ENCODE measurements around the gene GLOD4.
A peak's percentile ranks its signal among the peaks of the same experiment; 100 is the strongest.
"Not testable (repeated sequence)": the region's sequence is repeated elsewhere in the genome, so short reads cannot be mapped to it uniquely, and the experiment has no call there.

GLOD4 gene

DNA sequence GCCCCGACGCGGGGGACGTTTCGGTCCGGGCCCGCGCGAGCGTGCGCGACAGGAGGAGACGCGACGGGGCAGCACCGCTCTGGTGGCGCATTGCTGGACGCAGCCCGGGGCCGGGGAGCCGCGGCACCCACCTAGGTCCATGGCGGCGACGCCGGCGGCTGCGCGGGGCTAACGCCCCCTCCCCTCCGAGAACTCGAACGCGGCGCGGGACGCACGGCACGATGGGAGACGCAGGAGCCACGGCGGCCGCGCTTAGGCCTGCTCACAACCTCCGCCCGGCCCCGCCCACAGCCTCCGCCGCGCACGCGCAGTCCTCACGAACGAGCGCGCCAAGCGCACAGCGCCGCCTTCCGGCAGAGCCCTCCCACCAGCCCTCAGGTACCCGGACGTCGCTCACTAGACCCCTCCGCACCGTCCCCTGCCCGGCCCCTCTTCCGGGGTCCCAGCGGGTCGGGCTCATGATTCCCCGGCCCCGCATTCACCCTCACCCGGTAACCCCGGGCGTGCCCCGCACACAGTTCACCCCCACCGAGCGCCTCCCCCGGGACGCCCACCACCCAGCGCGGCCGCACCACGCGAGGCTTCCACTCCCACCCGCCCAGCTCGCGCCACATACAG, 30.0 kb downstream of the GLOD4 start, which contains the start of gene GEMIN4:
Gene GEMIN4, minus strand, starts transcription at position 263 of the 618 bp plus-strand sequence. Its CDS starts 122 bp downstream, at position 141.
- H3K4me3 ChIP-seq (ENCODE audit: low read depth, low read length), result peak within 1 kb of the TSS; percentile 93
- TF ChIP-seq, protein P1, sequence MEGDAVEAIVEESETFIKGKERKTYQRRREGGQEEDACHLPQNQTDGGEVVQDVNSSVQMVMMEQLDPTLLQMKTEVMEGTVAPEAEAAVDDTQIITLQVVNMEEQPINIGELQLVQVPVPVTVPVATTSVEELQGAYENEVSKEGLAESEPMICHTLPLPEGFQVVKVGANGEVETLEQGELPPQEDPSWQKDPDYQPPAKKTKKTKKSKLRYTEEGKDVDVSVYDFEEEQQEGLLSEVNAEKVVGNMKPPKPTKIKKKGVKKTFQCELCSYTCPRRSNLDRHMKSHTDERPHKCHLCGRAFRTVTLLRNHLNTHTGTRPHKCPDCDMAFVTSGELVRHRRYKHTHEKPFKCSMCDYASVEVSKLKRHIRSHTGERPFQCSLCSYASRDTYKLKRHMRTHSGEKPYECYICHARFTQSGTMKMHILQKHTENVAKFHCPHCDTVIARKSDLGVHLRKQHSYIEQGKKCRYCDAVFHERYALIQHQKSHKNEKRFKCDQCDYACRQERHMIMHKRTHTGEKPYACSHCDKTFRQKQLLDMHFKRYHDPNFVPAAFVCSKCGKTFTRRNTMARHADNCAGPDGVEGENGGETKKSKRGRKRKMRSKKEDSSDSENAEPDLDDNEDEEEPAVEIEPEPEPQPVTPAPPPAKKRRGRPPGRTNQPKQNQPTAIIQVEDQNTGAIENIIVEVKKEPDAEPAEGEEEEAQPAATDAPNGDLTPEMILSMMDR (IDR thresholded peaks at IDR 0.05; ENCODE audit: borderline replicate concordance, insufficient read depth, low read depth, low read length), result peak; percentile 99

DNA sequence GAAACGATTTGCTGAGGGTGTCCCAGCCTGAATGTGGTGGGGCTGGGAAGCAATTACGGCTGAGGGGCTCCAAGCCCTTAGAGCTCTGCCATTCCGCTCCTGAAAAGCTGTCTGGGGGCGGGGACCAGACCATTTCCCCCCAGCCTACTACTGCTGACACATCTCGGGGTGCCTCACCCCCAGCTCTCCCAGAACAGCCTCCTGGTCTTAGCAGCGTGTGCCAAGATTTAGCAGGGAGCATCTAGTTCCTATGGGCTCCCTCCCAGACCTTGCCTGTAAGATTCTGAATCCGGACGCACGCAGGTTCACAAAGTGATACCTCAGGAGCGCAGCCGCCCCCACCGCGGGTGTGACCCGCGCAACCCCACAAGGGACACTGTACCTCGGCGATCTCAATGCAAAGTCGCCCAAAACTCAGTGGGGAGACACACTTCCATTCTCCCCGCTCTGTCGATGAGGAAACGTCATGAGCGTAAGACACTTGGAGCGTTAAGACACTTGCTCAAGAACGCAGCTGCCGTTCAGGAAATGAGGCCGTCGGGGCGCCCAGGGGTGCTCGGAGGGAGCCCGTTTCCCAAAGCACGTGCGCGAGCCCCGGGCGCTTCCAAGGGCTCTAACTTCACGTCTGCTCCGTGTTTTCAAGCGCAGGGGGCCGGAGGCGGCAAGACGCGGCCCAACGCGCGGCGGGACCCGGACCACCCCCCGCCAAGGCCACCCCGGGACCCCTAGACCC, 30.6 kb downstream of the GLOD4 start:
- TF ChIP-seq, protein P1 (IDR thresholded peaks at IDR 0.05; ENCODE audit: borderline replicate concordance, insufficient read depth, low read depth, low read length), result no peak
- H3K4me3 ChIP-seq (ENCODE audit: low read depth, low read length), result peak overlapping the region; percentile 93

DNA sequence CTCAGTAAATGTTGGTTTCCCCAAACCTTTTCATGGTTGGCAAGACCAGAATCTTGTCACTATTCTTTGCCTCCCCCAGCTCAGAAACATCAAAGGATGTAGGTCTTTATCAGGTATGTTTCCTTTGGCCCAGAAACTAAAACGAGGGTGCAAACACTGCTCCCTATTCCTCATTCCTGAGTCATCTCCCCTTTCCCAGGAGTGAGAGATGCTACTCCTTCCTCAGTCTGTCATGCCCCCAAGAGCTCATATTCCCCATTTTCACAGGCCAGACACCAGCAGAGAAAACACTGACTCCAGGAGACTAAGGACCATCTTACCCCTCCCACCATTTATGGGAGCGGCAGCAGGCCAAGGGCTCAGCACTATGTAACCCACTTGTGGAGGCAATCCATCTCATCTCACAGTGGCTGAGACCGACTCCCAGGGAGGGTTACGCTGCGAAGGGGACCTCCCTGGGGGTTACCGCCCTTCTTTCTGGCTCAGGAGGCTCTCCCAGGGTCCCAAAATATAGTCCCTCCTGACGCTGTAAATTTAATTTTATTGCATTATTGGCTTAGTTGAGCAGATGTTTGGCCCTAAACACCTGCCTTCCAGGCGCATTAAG, 31.5 kb downstream of the GLOD4 start:
- TF ChIP-seq, protein P1 (IDR thresholded peaks at IDR 0.05; ENCODE audit: borderline replicate concordance, insufficient read depth, low read depth, low read length), result no peak
- H3K4me3 ChIP-seq (ENCODE audit: low read depth, low read length), result peak overlapping the region; percentile 93

DNA sequence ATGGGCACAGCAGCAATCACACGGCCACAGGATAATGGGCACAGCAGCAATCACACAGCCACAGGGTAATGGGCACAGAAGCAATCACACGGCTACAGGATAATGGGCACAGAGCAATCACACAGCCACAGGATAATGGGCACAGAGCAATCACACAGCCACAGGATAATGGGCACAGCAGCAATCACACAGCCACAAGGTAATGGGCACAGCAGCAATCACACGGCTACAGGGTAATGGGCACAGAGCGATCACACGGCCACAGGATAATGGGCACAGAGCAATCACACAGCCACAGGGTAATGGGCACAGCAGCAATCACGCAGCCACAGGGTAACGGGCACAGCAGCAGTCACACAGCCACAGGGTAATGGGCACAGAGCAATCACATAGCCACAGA, 32.7 kb downstream of the GLOD4 start:
- not testable (repeated sequence) for H3K4me3 ChIP-seq (ENCODE audit: low read depth, low read length)

DNA sequence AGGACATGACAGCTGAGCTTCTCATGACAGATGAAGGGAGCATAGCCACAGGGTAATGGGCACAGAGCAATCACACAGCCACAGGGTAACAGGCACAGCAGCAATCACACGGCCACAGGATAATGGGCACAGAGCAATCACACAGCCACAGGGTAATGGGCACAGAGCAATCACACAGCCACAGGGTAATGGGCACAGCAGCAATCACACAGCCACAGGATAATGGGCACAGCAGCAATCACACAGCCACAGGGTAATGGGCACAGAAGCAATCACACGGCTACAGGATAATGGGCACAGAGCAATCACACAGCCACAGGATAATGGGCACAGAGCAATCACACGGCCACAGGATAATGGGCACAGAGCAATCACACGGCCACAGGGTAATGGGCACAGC, 33.5 kb downstream of the GLOD4 start:
- not testable (repeated sequence) for H3K4me3 ChIP-seq (ENCODE audit: low read depth, low read length)

DNA sequence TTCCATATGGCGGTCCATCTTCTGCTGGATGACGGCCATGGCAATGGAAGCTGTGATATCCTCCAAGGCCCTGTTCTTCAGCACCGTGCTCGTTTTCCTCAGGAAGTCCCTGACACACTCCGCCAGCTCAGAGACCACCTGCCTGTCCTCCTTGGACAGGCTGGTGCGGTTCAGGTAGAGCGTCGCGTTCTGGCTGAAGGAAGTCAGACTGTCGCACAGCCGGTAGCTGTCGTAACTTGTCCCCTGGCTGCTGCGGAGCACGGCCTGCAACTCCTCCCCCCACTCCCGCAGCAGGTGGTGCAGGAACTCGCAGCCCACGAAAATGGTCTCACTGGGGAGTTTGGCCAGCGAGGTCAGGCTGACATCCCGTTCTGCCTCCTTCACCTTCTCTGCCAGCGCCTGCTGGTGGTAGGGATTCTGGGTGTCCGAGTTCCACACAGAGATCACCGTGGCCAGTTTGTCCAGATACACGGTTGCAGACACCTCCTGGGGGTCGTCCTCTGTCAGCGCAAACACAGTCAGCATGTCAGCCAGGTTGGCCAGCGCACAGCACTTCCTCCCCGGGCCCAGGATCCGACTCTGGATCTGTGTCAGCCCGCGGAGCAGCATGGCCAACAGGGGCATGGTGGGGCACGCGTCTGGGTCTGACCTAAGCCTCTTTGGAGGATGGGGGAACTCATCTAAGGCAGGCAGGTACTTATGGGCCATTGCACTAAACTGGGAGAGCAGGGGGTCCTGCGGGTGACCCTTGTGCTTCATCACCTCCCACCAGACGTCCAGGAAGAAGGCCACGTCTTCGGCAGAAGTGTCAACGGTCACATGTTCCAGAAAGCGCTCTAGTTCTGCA, 35.1 kb downstream of the GLOD4 start:
- no peak overlapping the region for H3K4me3 ChIP-seq (ENCODE audit: low read depth, low read length)
- TF ChIP-seq, protein P1 (IDR thresholded peaks at IDR 0.05; ENCODE audit: borderline replicate concordance, insufficient read depth, low read depth, low read length), result no peak

DNA sequence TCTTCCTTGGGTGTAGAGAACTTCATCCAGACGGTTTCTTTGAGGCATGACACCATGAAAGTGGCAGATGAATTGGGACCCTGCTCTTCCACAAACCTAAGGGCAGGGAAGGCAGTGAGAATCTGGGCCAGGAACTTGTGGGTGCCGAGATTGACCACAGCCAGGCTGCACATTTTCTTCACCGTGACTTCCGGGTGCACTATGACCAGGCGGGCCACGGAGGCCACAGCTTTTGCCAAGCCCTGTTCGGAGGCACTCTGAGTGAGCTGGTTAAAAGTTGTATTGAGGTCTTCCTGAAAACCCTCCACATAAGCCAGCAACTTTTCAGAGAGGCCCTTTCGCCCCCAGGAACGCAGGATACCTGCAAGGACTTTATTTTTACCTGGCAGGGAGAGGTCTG, 35.9 kb downstream of the GLOD4 start:
- TF ChIP-seq, protein P1 (IDR thresholded peaks at IDR 0.05; ENCODE audit: borderline replicate concordance, insufficient read depth, low read depth, low read length), result no peak
- no peak overlapping the region for H3K4me3 ChIP-seq (ENCODE audit: low read depth, low read length)
